GM19240 (cell line): ENCODE results near the gene NUDT7.

Experiments used
- DNase-seq: peaks from one replicate; pipeline ENCODE4 v3.0.0; 2011; ENCODE audit warnings: low spot score; ENCODE audit not compliant: insufficient read length

NUDT7 gene

GRCh38 chr16:77777745-77778144 lies 55.4 kb downstream of the NUDT7 start:
- no peak for DNase-seq

- DNase-seq = no peak
Observed at GRCh38 chr16:77780378-77780837, 58.1 kb downstream of the NUDT7 start.

DNA sequence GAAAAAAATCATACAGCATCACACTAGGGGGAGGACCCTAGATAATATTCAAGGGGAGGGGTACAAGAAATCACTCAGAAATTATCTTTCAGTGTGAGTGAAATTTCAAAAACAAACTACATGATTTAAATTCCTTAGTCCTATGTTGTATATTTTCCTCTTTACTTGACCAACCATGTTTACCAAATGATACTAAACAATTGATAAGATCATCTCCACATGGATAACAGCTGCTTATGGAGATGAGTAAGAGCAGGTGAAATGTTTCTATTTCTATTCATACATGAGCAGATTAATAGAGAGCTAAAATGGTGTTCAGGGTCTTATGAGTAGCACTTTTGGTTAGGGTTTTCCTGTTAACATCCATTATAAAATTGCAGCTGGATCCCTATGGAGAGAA lies 58.8 kb downstream of the NUDT7 start:
- no peak for DNase-seq

- DNase-seq = no peak
Observed at GRCh38 chr16:77782694-77783093, 60.4 kb downstream of the NUDT7 start.

- no peak for DNase-seq
Observed at GRCh38 chr16:77784441-77785372, 62.4 kb downstream of the NUDT7 start.

- no peak for DNase-seq
Observed at GRCh38 chr16:77785373-77785764, 63.1 kb downstream of the NUDT7 start.

DNA sequence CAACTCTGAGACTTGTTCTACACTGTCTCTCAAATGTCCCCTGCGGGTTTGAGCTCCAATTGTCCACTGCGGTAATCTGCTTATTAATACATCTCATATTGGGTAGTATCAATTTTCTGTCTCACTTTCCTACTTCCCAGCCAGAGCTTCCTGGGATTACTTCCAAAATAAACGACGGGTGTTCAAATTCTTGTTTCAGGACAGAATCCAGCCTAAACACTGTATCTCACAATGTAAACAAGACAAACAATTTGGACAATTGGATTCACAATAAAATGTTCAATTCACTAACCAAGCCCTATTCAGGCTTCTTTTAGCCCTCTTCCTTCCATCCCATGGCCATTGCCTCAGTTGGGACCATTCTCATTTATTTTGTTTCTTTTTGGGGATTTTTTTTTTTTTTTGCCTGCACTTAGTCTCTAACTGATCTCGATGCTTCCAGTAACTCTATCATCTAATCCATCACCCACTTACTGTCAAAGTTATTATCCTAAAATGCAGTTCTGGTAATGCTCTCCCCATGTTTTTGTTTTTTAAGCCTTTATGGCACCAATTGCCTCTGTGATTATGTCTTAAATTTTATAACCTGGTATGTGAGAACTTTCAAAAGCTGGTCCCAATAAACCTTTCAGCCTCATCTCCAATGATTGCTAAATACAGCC lies 64.0 kb downstream of the NUDT7 start:
- no peak for DNase-seq

- no peak for DNase-seq
Observed at GRCh38 chr16:77787452-77787851, 65.1 kb downstream of the NUDT7 start.

GRCh38 chr16:77788181-77789084 lies 66.1 kb downstream of the NUDT7 start, which contains the start of gene VAT1L:
Gene VAT1L (plus strand): TSS chr16:77788564. CDS start chr16:77788683, 119 bp downstream.
- peak; percentile 30 for DNase-seq

DNA sequence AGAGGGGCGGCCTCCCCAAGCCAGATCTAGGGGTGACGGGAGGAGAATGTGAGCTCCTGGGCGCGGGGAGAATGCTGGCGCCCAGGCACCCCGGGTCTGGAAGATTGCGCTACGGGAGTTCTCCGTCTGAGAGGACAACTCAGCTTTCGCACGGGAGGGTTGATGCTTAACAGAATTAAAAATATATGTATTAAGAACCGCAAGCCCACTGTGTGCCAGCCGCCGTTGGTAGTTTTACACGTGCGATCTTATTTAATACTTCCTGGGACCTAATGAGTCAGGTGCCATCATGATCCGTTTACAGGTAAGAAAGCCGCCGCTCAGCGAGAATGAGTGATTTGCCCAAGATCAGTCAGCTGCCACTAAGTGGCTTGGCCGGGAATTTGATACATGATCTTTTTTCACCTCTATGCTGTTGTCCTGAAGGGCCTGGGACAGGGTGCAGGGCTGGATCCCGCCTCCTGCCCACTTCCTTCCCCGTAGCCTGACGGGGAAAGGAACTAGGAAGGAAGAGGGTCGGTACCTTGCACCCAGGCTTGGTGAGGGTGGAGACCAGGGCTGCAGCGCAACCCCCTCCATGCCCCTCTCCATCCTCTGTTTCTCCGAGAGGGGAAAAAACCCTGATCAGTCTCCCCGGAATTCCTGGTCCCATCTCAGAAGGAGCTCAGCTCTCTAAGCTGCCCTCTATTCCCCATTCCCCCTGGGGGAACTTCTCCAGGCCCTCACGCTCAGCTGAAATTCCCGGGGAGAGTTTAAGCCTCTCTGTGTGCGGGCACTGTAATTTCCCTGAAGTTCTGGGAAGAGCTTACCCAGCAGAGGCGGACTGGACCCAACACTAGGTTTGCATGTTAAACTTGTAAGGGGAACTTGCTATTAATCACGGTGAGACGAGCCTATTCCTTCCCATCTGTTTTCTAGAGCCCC lies 67.0 kb downstream of the NUDT7 start:
- DNase-seq = no peak

- no peak for DNase-seq
Observed at GRCh38 chr16:77790009-77790372, 67.7 kb downstream of the NUDT7 start.

GRCh38 chr16:77790912-77791311 lies 68.6 kb downstream of the NUDT7 start:
- no peak for DNase-seq
